ENCODE results near the gene MARCHF2.

Gene MARCHF2

GRCh38 chr19:8391198-8392016 lies 21.7 kb upstream of the MARCHF2 start:
- no peak for TF ChIP-seq CTCF (IDR thresholded peaks at IDR 0.05; ENCODE audit: insufficient read depth, low read length, missing control alignments)
- ChIA-PET CTCF (interaction anchor here (1.0 to 7.4 kb wide), 5 partner anchors 21 to 43 kb away, joined by 6 to 121 read pairs (median 6); partner anchors contain the start of genes ANGPTL4 and MARCHF2), POLR2A (interaction anchor here (0.6 to 1.5 kb wide), 4 partner anchors 20 to 70 kb away, joined by 3 to 5 read pairs (median 4); partner anchors contain the start of genes NDUFA7 and RPS28)
- DNase-seq (ENCODE audit: low read depth, low spot score), result no peak
- H3K4me3 ChIP-seq (ENCODE audit: low read depth, low read length), result peak overlapping the region; percentile 20; the same call in 1 of the 2 replicates

GRCh38 chr19:8392017-8392591 lies 21.0 kb upstream of the MARCHF2 start:
- DNase-seq (ENCODE audit: low read depth, low spot score), result no peak
- ChIA-PET POLR2A (interaction anchor here (0.7 to 1.3 kb wide), 2 partner anchors 16 to 37 kb away, joined by 3 read pairs; no protein-coding TSS in a partner anchor), CTCF (interaction anchor here (1.0 to 7.4 kb wide), 5 partner anchors 17 to 44 kb away, joined by 6 to 121 read pairs (median 6); partner anchors contain the start of genes ANGPTL4 and MARCHF2)
- TF ChIP-seq CTCF (IDR thresholded peaks at IDR 0.05; ENCODE audit: insufficient read depth, low read length, missing control alignments), result no peak
- H3K4me3 ChIP-seq (ENCODE audit: low read depth, low read length), result no peak overlapping the region

GRCh38 chr19:8393192-8393870 lies 19.8 kb upstream of the MARCHF2 start:
- H3K4me3 ChIP-seq (ENCODE audit: low read depth, low read length), result no peak overlapping the region
- ChIA-PET POLR2A (interaction anchor here (0.7 kb wide), 1 partner anchor 72 kb away, joined by 3 read pairs; the partner anchor contains the start of gene RPS28), CTCF (interaction anchor here (1.2 to 7.4 kb wide), 3 partner anchors 14 to 40 kb away, joined by 4 to 121 read pairs (median 6); no protein-coding TSS in a partner anchor)
- DNase-seq (ENCODE audit: low read depth, low spot score), result no peak
- no peak for TF ChIP-seq CTCF (IDR thresholded peaks at IDR 0.05; ENCODE audit: insufficient read depth, low read length, missing control alignments)

DNA sequence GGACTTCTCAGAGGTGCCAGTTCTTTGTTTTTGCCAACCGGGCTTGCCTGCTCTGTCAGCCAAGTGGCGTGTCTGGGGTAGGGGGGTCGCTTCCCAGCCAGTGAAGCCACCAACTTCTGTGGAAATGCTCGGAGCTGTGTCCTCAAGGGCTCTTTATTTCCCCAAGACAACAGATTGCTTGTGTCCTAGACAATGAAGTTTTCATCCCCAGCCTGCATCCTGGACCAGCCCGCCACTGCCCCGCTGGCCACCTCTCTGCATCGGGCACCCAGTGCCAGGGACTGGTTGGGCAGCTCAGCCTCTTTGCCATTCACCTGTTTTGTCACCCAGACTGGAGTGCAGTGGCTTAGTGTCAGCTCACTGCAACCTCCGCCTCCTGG lies 19.2 kb upstream of the MARCHF2 start:
- no peak for DNase-seq (ENCODE audit: low read depth, low spot score)
- ChIA-PET POLR2A (interaction anchor here (0.7 to 1.1 kb wide), 2 partner anchors 38 to 72 kb away, joined by 3 read pairs; partner anchors contain the start of gene RPS28), CTCF (interaction anchor here (1.5 to 7.4 kb wide), 3 partner anchors 14 to 40 kb away, joined by 4 to 121 read pairs (median 8); no protein-coding TSS in a partner anchor)
- no peak overlapping the region for H3K4me3 ChIP-seq (ENCODE audit: low read depth, low read length)
- TF ChIP-seq CTCF (IDR thresholded peaks at IDR 0.05; ENCODE audit: insufficient read depth, low read length, missing control alignments), result no peak

GRCh38 chr19:8395621-8396082 lies 17.5 kb upstream of the MARCHF2 start:
- POLR2A ChIA-PET, result no interaction called here
- DNase-seq (ENCODE audit: low read depth, low spot score), result no peak
- CTCF ChIA-PET, result interaction anchor here (0.6 to 7.4 kb wide), 5 partner anchors 8 to 59 kb away, joined by 3 to 121 read pairs (median 5); no protein-coding TSS in a partner anchor
- TF ChIP-seq CTCF (IDR thresholded peaks at IDR 0.05; ENCODE audit: insufficient read depth, low read length, missing control alignments), result no peak
- H3K4me3 ChIP-seq (ENCODE audit: low read depth, low read length), result no peak overlapping the region

Data from AG04449 (cell line).